Measurements from ENCODE around the gene FAM124A.

FAM124A gene, protein sequence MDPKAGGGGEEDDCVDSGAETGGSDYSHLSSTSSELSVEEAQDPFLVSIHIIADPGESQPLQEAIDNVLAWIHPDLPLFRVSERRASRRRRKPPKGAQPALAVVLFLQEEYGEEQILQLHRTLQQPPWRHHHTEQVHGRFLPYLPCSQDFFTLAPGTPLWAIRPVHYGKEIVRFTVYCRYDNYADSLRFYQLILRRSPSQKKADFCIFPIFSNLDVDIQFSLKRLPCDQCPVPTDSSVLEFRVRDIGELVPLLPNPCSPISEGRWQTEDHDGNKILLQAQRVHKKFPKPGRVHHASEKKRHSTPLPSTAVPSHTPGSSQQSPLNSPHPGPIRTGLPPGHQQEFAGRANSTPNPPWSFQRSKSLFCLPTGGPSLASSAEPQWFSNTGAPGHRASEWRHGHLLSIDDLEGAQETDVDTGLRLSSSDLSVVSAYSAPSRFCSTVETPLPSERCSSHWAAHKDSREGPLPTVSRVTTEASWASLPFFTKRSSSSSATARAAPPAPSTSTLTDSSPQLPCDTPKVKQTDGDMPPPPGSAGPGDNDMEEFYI
- 0 to 0.28 (median 0.06) reads per million in 9 experiments for total RNA-seq

- Mint-ChIP-seq H3K4me1 (ENCODE audit: low read depth in 2 of 2) (no peaks in the 10 kb centered on the region), H3K36me3 (ENCODE audit: insufficient read depth) (no peaks in the 10 kb centered on the region), H3K9me3 (no peaks in the 10 kb centered on the region), H3K4me3 (peak within 1 kb of the TSS; percentile 60 to 71), H3K27me3 (peaks cover 69 to 73% of the 10 kb centered on the region in 2 donors), H3K27ac (no peak within 1 kb of the TSS)
- DNase-seq (peak in 1 of 3 experiments; percentile 14), ATAC-seq (replicated peaks) (peak; percentile 76)
Measured at GRCh38 chr13:51222037-51222685, at the start of gene FAM124A. Gene FAM124A (plus strand): TSS chr13:51222398. CDS start chr13:51222502, 104 bp downstream.

DNA sequence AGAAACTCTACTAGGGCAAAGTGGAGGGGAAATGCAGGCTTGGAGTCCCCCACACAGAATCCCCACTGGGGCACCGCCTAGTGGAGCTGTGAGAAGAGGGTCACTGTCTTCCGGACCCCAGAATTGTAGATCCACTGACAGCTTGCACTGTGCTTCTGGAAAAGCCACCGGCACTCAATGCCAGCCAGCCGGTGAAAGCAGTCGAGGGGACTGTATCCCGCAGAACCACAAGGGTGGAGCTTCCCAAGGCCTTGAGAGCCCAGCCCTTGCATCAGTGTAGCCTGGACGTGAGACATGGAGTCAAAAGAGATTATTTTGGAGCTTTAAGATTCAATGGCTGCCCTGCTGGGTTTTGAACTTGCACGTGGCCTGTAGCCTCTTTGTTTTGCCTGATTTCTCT, 47.2 kb upstream of the FAM124A start:
- peaks cover 56 to 77% of the 10 kb centered on the region in 2 donors for H3K27me3 Mint-ChIP-seq

DNA sequence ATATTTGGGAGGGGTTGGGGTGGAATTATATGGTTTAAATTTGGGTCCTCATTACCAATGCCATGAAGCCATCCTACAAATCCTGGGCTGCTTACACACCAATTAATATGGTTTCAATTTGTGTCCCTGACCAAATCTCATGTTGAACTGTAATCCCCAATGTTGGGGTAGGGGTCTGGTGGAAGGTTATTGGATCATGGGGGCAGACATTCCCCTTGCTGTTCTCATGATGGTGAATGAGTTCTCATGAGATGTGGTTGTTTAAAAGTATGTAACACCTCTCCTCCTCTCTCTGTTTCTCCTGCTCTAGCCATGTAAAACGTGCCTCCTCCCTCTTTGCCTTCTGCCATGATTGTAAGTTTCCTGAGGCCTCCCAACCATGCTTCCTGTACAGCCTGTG, 46.6 kb upstream of the FAM124A start:
- no peak overlapping the region for H3K4me3 Mint-ChIP-seq
- no peaks in the 10 kb centered on the region for H3K36me3 Mint-ChIP-seq (ENCODE audit: insufficient read depth)
- peaks cover 56 to 77% of the 10 kb centered on the region in 2 donors for H3K27me3 Mint-ChIP-seq
- H3K4me1 Mint-ChIP-seq (ENCODE audit: low read depth in 2 of 2), result peaks cover 0 to 3% of the 10 kb centered on the region in 2 donors
- H3K27ac Mint-ChIP-seq, result no peak overlapping the region
- no peaks in the 10 kb centered on the region for H3K9me3 Mint-ChIP-seq
- DNase-seq, result no peak
- no peak for ATAC-seq (replicated peaks)

More for the DNA sequence above, 47.2 kb upstream of the FAM124A start:
- peaks cover 0 to 3% of the 10 kb centered on the region in 2 donors for H3K4me1 Mint-ChIP-seq (ENCODE audit: low read depth in 2 of 2)
- no peaks in the 10 kb centered on the region for H3K36me3 Mint-ChIP-seq (ENCODE audit: insufficient read depth)
- no peak overlapping the region for H3K4me3 Mint-ChIP-seq
- DNase-seq (no peak), ATAC-seq (replicated peaks) (no peak)
- H3K27ac Mint-ChIP-seq, result no peak overlapping the region
- no peaks in the 10 kb centered on the region for H3K9me3 Mint-ChIP-seq

DNA sequence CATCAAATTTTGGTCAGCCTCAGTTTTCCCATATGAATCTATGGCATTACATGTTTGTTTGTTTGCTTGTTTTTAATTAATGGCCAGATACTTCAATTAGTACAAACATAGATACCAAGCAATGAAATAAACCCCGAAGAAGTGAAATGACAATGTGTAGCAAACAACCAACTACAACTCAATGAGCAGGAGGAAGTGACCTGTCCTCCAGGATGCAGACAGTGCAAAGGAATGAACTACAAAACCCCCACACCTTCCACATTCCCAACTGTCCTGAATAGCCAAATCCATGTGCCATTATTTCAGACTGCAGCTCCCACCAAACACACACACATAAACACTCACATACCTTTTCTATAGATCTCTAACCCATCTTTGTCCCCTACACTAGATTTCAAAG, 45.0 kb upstream of the FAM124A start:
- no peak overlapping the region for H3K27ac Mint-ChIP-seq

DNA sequence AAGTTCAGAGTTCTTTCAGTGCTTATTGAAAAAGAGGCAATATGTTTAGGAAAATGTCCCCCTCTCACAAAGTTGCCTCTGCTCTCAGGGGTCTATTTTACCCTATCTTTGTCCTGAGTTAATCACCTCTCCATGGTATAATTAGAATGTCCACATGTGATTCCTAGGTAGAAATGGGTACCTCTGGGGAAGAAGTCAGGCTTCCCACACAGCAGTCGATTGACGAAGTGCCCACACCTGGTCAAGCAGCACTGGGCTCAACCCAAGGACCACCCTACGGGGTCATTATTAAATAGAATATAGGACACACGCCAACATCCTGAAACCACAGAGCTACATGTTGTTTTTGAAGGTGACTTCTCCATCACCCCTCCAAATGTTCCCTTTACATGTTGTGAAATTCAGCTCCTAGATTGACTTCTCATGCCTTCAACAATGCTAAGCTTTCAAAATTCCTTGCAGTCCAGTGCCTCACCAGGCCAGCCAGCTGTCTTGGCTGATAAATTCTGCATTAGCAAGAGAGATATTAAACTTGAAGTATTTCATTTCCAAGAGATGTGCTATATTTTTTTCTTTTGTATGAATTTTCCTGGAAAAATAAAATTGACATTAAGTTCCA, 43.6 kb upstream of the FAM124A start:
- Mint-ChIP-seq H3K9me3 (no peaks in the 10 kb centered on the region), H3K4me1 (ENCODE audit: low read depth in 2 of 2) (no peaks in the 10 kb centered on the region), H3K27ac (no peak overlapping the region), H3K36me3 (ENCODE audit: insufficient read depth) (no peaks in the 10 kb centered on the region), H3K4me3 (no peak overlapping the region), H3K27me3 (peaks cover 51 to 76% of the 10 kb centered on the region in 2 donors)
- ATAC-seq (replicated peaks), result no peak
- no peak for DNase-seq

More for the DNA sequence above, 45.0 kb upstream of the FAM124A start:
- Mint-ChIP-seq H3K27me3 (peaks cover 54 to 75% of the 10 kb centered on the region in 2 donors), H3K36me3 (ENCODE audit: insufficient read depth) (no peaks in the 10 kb centered on the region), H3K9me3 (no peaks in the 10 kb centered on the region), H3K4me1 (ENCODE audit: low read depth in 2 of 2) (no peaks in the 10 kb centered on the region), H3K4me3 (no peak overlapping the region)
- no peak for ATAC-seq (replicated peaks)
- no peak for DNase-seq

GRCh38 chr13:51179432-51179971, 42.7 kb upstream of the FAM124A start:
- peaks cover 52 to 78% of the 10 kb centered on the region in 2 donors for H3K27me3 Mint-ChIP-seq
- DNase-seq (no peak), ATAC-seq (replicated peaks) (no peak)
- no peaks in the 10 kb centered on the region for H3K36me3 Mint-ChIP-seq (ENCODE audit: insufficient read depth)
- H3K27ac Mint-ChIP-seq, result no peak overlapping the region
- H3K9me3 Mint-ChIP-seq, result no peaks in the 10 kb centered on the region
- H3K4me1 Mint-ChIP-seq (ENCODE audit: low read depth in 2 of 2), result no peaks in the 10 kb centered on the region
- no peak overlapping the region for H3K4me3 Mint-ChIP-seq

DNA sequence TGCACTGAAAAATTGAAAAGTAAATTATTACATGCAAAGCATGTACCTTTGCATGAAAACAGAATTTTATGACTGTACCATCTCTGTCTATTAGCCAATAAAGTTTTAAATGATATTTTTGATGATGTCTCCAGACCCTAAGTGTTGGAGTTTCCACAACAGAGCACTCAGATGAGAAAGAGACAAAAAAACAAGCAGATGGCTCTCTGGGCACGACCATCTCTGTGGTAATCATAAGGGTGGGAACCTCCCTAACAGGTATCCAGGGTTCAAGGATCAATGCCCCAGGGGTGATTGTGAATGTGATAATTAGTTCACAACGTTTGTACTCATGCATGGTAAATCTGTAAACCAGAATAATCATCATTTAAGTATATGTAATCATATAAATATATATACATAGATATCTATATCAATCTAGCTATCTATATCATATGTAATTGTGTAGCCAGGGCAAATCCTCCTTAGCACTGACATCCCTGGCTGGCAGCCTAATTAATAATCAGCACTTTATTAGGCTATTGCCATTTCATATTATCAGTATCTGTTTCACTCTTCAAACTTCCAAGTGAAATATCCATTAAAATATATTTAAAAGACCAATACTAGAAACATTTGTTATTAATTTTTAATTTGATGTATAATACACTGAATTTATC, 41.2 kb upstream of the FAM124A start:
- no peaks in the 10 kb centered on the region for H3K36me3 Mint-ChIP-seq (ENCODE audit: insufficient read depth)
- H3K4me3 Mint-ChIP-seq, result no peak overlapping the region
- no peak overlapping the region for H3K27ac Mint-ChIP-seq
- ATAC-seq (replicated peaks) (no peak), DNase-seq (no peak)
- H3K27me3 Mint-ChIP-seq, result peaks cover 48 to 66% of the 10 kb centered on the region in 2 donors
- H3K4me1 Mint-ChIP-seq (ENCODE audit: low read depth in 2 of 2), result no peaks in the 10 kb centered on the region
- no peaks in the 10 kb centered on the region for H3K9me3 Mint-ChIP-seq

DNA sequence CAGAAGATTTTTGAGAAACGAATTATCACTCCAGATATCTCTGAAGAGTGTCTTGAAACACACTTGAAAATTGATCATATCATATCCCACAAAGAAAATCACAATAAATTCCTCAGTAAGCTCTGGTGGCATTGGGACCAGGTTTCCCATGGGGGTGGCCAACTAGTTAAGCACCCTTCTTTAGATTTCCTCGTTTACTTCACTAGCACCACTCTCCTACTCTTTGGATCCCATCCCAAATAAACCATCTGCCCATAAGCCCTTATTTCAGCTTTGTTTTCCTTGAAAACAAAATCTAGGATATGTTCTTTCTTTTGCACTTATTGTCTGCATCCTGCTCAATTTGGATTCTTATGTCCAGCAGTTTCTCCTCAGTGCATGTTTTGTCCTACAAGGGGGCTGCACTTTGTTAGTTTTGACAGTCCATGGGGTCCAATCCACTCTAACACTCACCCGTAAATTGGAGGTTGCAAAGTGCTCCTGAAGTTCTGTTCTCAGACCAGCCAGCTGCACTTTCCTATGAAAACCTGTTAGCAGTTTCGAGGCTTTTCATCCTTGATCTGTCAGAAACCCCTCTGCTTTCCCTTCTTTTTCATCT, 40.3 kb upstream of the FAM124A start:
- DNase-seq (no peak), ATAC-seq (replicated peaks) (no peak)
- Mint-ChIP-seq H3K27me3 (peaks cover 45 to 66% of the 10 kb centered on the region in 2 donors), H3K9me3 (no peaks in the 10 kb centered on the region), H3K36me3 (ENCODE audit: insufficient read depth) (no peaks in the 10 kb centered on the region), H3K4me1 (ENCODE audit: low read depth in 2 of 2) (no peaks in the 10 kb centered on the region), H3K27ac (no peak overlapping the region), H3K4me3 (no peak overlapping the region)

DNA sequence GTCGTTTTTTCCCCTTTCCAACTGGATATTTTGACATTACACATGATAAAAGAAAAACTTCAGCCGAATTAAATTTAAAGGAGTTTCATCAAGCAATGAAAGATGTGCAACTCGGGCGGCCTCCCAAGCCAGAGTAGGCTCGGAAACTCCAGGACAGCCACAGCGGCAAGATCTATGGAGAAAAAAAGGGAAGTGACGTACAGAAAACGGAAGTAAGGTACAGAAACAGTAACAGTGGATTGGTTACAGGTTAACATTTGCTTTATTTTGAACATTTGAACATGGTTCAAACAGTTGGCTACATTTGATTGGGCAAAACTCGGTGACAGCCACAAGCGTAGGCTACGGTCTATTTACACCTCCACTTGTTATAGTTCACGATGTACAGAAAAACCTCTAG, 30.5 kb upstream of the FAM124A start:
- no peaks in the 10 kb centered on the region for H3K4me1 Mint-ChIP-seq (ENCODE audit: low read depth in 2 of 2)
- DNase-seq (no peak), ATAC-seq (replicated peaks) (no peak)
- peaks cover 67 to 72% of the 10 kb centered on the region in 2 donors for H3K27me3 Mint-ChIP-seq
- no peaks in the 10 kb centered on the region for H3K36me3 Mint-ChIP-seq (ENCODE audit: insufficient read depth)
- H3K9me3 Mint-ChIP-seq, result no peaks in the 10 kb centered on the region
- H3K27ac Mint-ChIP-seq, result no peak overlapping the region
- H3K4me3 Mint-ChIP-seq, result no peak overlapping the region

DNA sequence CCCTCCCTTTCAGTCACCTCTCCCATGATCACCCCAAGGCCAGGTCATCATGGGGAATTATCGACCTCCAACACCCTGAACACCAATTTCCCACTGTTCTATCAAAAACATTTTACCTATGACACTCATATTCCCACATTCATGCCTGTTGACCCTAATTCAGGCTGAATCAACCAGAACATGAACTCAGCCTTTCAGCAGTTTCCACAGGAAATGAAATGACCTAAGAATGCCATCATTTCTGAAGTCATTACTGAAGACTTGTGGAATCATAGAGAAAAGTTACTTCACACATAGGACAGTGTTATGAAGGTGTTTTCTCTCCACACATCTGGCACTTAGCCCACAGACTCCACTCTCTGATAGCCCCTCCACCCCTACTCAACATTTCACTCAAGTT, 29.9 kb upstream of the FAM124A start:
- peaks cover 67 to 68% of the 10 kb centered on the region in 2 donors for H3K27me3 Mint-ChIP-seq
- H3K9me3 Mint-ChIP-seq, result no peaks in the 10 kb centered on the region

GRCh38 chr13:51193387-51193786, 28.8 kb upstream of the FAM124A start:
- ATAC-seq (replicated peaks), result no peak
- no peak for DNase-seq
- no peak overlapping the region for H3K27ac Mint-ChIP-seq
- H3K9me3 Mint-ChIP-seq, result no peaks in the 10 kb centered on the region
- no peaks in the 10 kb centered on the region for H3K4me1 Mint-ChIP-seq (ENCODE audit: low read depth in 2 of 2)
- H3K4me3 Mint-ChIP-seq, result no peak overlapping the region
- peaks cover 59 to 70% of the 10 kb centered on the region in 2 donors for H3K27me3 Mint-ChIP-seq
- H3K36me3 Mint-ChIP-seq (ENCODE audit: insufficient read depth), result no peaks in the 10 kb centered on the region

More for the DNA sequence above, 29.9 kb upstream of the FAM124A start:
- H3K27ac Mint-ChIP-seq, result no peak overlapping the region
- no peaks in the 10 kb centered on the region for H3K4me1 Mint-ChIP-seq (ENCODE audit: low read depth in 2 of 2)
- no peak for ATAC-seq (replicated peaks)
- no peaks in the 10 kb centered on the region for H3K36me3 Mint-ChIP-seq (ENCODE audit: insufficient read depth)
- H3K4me3 Mint-ChIP-seq, result no peak overlapping the region
- DNase-seq, result no peak

- Mint-ChIP-seq H3K9me3 (peaks cover 0 to 4% of the 10 kb centered on the region in 2 donors), H3K36me3 (ENCODE audit: insufficient read depth) (no peaks in the 10 kb centered on the region), H3K27ac (no peak overlapping the region), H3K4me1 (ENCODE audit: low read depth in 2 of 2) (no peaks in the 10 kb centered on the region), H3K4me3 (no peak overlapping the region), H3K27me3 (peaks cover 57 to 69% of the 10 kb centered on the region in 2 donors)
- ATAC-seq (replicated peaks) (no peak), DNase-seq (no peak)
Measured at GRCh38 chr13:51194942-51195341, 27.3 kb upstream of the FAM124A start.

Measured in effector memory CD8-positive, alpha-beta T cell (primary cell).